ENCODE measurements around the gene IL10RB.
A peak's percentile ranks its signal among the peaks of the same experiment; 100 is the strongest.

The IL10RB gene

DNA sequence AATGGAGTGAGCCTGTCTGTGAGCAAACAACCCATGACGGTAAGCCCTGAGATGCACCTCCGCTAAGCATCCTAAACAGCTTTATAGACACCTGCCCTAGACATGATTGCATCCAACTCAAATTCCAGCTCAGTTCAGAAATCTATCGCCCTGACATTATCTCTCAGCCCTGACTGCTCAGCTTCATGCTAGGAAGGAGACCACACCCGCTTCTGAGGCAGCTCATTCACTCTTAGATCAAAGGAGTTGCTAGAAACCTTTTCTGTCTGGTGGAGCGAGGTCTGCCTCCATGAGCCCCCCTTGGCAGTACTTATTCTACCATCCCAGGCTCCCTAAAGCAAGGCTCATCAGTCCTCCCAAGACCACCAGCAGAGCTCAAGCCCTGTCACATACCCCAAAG is 17.0 kb downstream of the IL10RB start:
- peaks cover 28% of the 10 kb centered on the region for H3K36me3 Mint-ChIP-seq (ENCODE audit: insufficient read depth)
- H3K27me3 Mint-ChIP-seq: no peaks in the 10 kb centered on the region
- H3K9me3 Mint-ChIP-seq: no peaks in the 10 kb centered on the region
- H3K27ac Mint-ChIP-seq: peak overlapping the region in 1 of 2 donors; percentile 63
- peaks cover 0 to 5% of the 10 kb centered on the region in 2 donors for H3K4me1 Mint-ChIP-seq (ENCODE audit: low read depth in 2 of 2)
- H3K4me3 Mint-ChIP-seq: no peak overlapping the region
- DNase-seq: no peak
- no peak for ATAC-seq (replicated peaks)

DNA sequence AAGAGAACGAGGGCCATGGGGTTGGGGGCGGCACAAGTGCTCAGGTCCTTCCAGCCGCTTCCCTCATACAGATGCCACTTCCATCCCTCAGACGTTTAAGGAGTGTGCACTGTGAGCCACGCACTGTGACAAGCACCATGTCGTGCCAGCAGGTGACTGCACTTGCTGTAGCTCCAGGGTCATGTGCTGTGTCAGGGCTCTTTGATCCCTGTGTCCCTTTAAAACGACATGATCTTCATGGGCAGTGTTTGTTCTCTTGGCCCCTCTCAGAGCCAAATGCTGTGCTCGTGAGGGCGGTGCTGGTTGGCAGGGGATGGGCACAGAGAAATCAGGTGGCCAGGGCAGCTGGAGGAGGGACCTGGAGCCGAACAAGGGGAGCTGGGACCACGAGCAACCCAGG is 19.9 kb downstream of the IL10RB start:
- ATAC-seq (replicated peaks): no peak
- DNase-seq: no peak
- Mint-ChIP-seq H3K9me3 (no peaks in the 10 kb centered on the region), H3K27ac (no peak overlapping the region), H3K27me3 (no peaks in the 10 kb centered on the region), H3K4me3 (no peak overlapping the region), H3K4me1 (ENCODE audit: low read depth in 2 of 2) (peaks cover 0 to 8% of the 10 kb centered on the region in 2 donors), H3K36me3 (ENCODE audit: insufficient read depth) (peaks cover 22% of the 10 kb centered on the region)

DNA sequence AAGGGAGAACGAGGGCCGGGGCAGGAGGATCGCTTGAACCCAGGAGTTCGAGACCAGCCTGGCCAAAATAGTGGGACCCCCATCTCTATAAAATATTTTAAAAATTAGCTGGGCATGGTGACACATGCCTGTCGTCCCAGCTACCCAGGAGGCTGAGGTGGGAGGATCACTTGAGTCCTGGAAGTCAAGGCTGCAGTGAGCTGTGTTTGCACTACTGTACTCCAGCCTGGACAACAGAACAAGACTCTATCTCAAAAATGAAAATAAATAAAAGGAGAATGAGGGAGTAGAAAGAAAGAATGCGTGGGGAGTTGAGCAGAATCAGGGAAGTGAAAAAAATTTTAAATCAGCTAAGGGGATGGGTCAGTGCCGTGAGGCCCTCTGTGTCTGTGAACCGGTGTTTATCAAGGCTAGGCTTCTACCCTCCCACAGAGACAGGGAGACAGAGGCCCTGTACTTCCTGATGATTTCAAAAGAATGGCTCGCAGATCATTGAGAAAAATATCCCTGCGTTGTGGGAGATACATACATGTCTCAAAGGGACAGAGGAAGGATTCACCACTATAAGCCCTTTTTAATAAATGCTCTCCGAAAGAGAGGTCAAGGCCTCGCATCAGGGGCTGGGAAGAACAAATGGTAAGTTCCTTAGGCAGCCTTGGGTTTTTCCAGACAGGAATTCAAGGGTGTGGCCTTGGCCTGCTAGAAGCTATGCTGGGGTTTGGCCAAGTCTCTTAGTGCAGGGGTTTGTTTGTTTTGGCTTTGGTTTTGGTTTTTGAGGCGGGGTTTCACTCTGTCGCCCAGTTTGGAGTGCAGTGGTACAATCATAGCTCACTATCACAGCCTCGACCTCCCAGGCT is 20.7 kb downstream of the IL10RB start:
- DNase-seq (no peak), ATAC-seq (replicated peaks) (no peak)
- H3K9me3 Mint-ChIP-seq: no peaks in the 10 kb centered on the region
- no peak overlapping the region for H3K4me3 Mint-ChIP-seq
- peaks cover 0 to 8% of the 10 kb centered on the region in 2 donors for H3K4me1 Mint-ChIP-seq (ENCODE audit: low read depth in 2 of 2)
- peak overlapping the region in 1 of 2 donors; percentile 19 for H3K27ac Mint-ChIP-seq
- peaks cover 27% of the 10 kb centered on the region for H3K36me3 Mint-ChIP-seq (ENCODE audit: insufficient read depth)
- H3K27me3 Mint-ChIP-seq: no peaks in the 10 kb centered on the region

DNA sequence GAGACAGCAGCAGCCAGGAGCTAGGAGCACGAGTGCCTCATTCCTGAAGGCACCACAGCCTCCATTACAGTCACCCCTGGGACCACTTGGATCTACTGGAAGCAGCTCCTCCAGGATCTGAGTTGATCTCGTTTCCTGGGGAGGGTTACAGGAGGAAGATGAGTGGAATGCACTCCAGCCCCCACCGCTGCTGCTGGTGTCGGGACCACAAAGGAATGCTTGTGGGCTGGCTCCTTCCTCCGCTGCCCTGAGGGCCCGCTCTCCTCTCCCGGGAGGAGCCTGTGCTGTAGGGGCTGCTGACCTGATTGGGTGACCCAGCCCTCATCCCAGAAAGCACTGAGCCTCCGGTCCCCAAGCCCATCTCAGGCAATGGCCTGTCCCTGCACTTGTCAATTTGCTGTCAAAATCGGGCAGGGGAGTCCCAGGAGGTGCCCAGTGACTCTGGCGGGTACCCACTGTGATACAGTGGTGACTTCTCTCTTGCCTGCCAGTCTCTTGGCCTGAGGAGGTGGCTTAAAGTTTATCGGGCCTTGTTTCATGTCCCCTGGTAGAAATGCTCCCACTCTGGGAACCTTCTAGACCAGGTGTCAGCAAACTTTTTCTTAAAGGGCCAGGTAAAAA is 23.1 kb downstream of the IL10RB start:
- H3K36me3 Mint-ChIP-seq (ENCODE audit: insufficient read depth): peaks cover 32% of the 10 kb centered on the region
- no peak for DNase-seq
- H3K4me3 Mint-ChIP-seq: no peak overlapping the region
- H3K9me3 Mint-ChIP-seq: no peaks in the 10 kb centered on the region
- H3K4me1 Mint-ChIP-seq (ENCODE audit: low read depth in 2 of 2): peaks cover 13 to 14% of the 10 kb centered on the region in 2 donors
- H3K27me3 Mint-ChIP-seq: no peaks in the 10 kb centered on the region
- no peak overlapping the region for H3K27ac Mint-ChIP-seq
- no peak for ATAC-seq (replicated peaks)

DNA sequence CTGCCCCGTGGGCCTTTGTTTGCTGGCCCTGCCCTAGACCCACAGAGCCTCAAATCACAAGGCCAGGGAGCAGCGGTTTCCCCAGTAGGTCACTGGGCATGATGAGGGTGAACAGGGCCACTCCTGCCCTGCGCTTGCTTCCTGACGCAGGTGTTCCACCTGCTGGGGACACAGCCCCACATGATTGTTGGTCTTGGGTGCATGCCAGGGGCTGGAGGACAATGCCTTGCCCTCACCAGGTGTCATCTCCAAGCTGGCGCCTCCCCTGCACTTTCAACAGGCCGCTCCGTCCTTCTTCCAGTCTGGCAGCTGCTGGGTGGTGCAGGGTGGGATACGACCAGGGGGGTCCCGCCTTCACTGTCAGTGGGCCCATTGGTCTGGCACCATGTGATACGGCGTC is 24.3 kb downstream of the IL10RB start:
- Mint-ChIP-seq H3K9me3 (no peaks in the 10 kb centered on the region), H3K27me3 (no peaks in the 10 kb centered on the region), H3K4me3 (no peak overlapping the region), H3K27ac (peak overlapping the region in 1 of 2 donors; percentile 28), H3K36me3 (ENCODE audit: insufficient read depth) (peaks cover 32% of the 10 kb centered on the region), H3K4me1 (ENCODE audit: low read depth in 2 of 2) (peaks cover 14% of the 10 kb centered on the region in 2 donors)
- DNase-seq: no peak
- no peak for ATAC-seq (replicated peaks)

DNA sequence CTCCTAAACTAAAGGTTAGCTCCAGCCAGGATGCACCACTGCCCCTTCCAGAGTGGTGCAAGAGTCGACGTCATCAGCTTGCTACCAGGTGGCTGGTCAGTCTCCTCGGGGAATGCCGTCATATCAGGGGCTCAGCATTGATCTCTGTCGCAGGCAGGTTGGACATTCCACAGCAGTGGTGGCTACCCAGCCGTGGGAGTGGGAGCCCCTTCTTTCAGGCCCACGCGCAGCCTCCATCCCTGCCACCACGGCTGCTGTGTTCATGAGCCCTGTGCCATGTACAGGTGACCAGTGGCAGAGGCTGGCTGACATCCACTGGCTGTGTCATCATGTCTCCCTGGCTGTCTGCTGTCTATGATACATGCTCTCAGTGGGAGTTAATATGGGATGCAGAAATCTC is 25.5 kb downstream of the IL10RB start:
- peaks cover 12 to 14% of the 10 kb centered on the region in 2 donors for H3K4me1 Mint-ChIP-seq (ENCODE audit: low read depth in 2 of 2)
- ATAC-seq (replicated peaks): no peak
- H3K27ac Mint-ChIP-seq: no peak overlapping the region
- H3K4me3 Mint-ChIP-seq: no peak overlapping the region
- no peaks in the 10 kb centered on the region for H3K27me3 Mint-ChIP-seq
- DNase-seq: no peak
- H3K36me3 Mint-ChIP-seq (ENCODE audit: insufficient read depth): peaks cover 37% of the 10 kb centered on the region
- H3K9me3 Mint-ChIP-seq: no peaks in the 10 kb centered on the region

DNA sequence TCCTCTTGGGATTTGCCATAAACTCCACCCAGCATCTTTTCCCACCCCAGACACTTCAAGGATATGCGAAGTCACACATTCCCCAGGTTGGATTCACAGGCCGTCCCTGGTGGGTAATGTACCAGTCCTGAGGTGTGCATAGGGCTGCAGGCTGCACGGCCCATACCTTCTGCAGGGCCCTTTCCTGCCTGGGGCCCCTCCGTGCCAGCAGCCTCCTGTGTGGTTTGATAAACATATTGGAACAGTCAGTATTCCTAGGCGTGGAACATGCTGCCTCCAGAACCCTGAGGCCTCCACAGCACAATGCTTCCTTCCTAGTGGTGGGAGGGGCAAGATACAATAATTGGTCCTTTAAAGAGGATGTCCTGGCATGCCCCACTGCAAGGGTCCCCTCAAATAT is 26.6 kb downstream of the IL10RB start:
- Mint-ChIP-seq H3K36me3 (ENCODE audit: insufficient read depth) (peaks cover 41% of the 10 kb centered on the region), H3K27ac (no peak overlapping the region), H3K4me3 (no peak overlapping the region), H3K4me1 (ENCODE audit: low read depth in 2 of 2) (peaks cover 13 to 14% of the 10 kb centered on the region in 2 donors), H3K9me3 (no peaks in the 10 kb centered on the region), H3K27me3 (no peaks in the 10 kb centered on the region)
- no peak for DNase-seq
- ATAC-seq (replicated peaks): no peak

DNA sequence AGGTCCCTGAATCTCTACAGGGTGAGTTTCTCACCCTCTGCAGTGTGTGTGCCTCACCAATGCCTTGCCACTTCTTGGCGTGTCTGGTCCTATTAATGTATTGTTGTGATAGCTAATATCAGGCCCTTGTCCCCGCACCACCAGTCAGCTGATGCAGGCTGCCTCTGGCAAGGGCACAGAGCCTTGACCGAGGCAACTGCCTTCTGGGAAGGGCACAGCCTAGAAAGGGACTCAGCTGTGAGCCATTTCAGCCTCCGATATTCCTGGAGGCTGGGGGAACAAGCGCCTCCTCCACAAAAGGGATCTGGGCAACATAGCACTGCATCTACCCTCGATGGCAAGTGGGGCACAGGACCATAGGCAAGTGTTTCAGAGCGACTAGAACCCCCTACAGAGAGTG is 27.0 kb downstream of the IL10RB start:
- H3K4me3 Mint-ChIP-seq: peak overlapping the region in 1 of 2 donors; percentile 64
- no peaks in the 10 kb centered on the region for H3K9me3 Mint-ChIP-seq
- ATAC-seq (replicated peaks) (no peak), DNase-seq (no peak)
- H3K4me1 Mint-ChIP-seq (ENCODE audit: low read depth in 2 of 2): peaks cover 14 to 16% of the 10 kb centered on the region in 2 donors
- H3K27ac Mint-ChIP-seq: peak overlapping the region; percentile 69 to 89
- H3K36me3 Mint-ChIP-seq (ENCODE audit: insufficient read depth): peaks cover 41% of the 10 kb centered on the region
- no peaks in the 10 kb centered on the region for H3K27me3 Mint-ChIP-seq

DNA sequence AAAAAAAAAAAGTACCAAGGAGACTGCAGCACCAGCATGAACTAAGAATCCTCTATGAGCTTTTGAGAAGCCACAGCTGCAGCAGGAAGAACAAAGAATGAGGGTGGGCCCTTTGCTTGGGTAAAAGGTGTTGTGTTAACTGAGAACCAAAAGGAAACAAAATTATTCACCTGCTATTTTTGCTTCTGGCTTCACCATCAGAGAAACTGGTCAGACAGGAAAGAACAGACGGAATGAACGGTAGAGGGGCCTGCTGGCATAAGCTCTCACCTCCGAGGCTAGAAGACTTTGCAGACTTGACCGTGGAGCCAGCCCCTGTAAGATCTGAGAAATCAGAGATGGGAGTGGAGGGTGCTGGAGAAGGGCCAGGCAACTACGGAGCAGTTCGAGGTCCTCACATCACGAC is 27.6 kb downstream of the IL10RB start:
- Mint-ChIP-seq H3K4me3 (peak overlapping the region; percentile 48 to 64), H3K36me3 (ENCODE audit: insufficient read depth) (peaks cover 41% of the 10 kb centered on the region), H3K27me3 (no peaks in the 10 kb centered on the region), H3K27ac (peak overlapping the region; percentile 69 to 89), H3K4me1 (ENCODE audit: low read depth in 2 of 2) (peaks cover 14 to 18% of the 10 kb centered on the region in 2 donors), H3K9me3 (no peaks in the 10 kb centered on the region)
- peak; percentile 54 for ATAC-seq (replicated peaks)
- DNase-seq: no peak

DNA sequence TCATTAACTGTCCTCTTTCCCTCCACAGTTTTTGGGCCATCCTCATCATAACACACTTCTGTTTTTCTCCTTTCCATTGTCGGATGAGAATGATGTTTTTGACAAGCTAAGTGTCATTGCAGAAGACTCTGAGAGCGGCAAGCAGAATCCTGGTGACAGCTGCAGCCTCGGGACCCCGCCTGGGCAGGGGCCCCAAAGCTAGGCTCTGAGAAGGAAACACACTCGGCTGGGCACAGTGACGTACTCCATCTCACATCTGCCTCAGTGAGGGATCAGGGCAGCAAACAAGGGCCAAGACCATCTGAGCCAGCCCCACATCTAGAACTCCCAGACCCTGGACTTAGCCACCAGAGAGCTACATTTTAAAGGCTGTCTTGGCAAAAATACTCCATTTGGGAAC is 30.0 kb downstream of the IL10RB start:
- Mint-ChIP-seq H3K27me3 (no peaks in the 10 kb centered on the region), H3K36me3 (ENCODE audit: insufficient read depth) (peaks cover 41% of the 10 kb centered on the region), H3K9me3 (no peaks in the 10 kb centered on the region), H3K4me1 (ENCODE audit: low read depth in 2 of 2) (peaks cover 22 to 24% of the 10 kb centered on the region in 2 donors), H3K4me3 (no peak overlapping the region), H3K27ac (no peak overlapping the region)
- ATAC-seq (replicated peaks) (peak; percentile 33), DNase-seq (no peak)

DNA sequence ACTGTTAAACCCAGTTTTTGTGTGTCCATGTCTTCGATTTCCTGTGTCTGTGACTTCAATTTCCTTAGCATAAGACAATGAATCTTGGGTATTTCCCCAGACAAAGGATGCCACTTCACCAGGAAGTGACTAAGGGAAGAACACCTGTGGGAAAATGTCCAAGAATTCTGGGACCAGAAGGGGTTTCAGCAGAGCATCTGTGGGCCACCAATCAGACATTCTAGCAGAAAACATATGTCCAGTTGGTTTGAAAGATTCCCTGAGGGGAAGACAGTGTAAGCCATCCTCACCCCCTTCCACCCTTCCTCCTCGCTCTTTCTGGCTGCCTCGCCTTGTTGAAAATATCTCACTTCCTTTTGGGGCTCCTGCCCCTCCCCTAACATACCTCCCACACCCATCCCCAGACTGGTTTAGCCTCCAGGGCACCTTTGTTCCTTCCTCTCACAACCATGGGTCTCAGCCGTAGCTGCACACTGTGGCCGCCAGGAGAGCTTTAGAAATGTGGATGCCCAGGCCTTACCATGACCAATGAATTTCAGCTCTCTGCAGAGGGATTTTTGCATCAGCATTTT is 33.1 kb downstream of the IL10RB start:
- H3K4me3 Mint-ChIP-seq: no peak overlapping the region
- peak; percentile 59 for ATAC-seq (replicated peaks)
- H3K36me3 Mint-ChIP-seq (ENCODE audit: insufficient read depth): peaks cover 23% of the 10 kb centered on the region
- no peaks in the 10 kb centered on the region for H3K27me3 Mint-ChIP-seq
- H3K4me1 Mint-ChIP-seq (ENCODE audit: low read depth in 2 of 2): peaks cover 20% of the 10 kb centered on the region in 2 donors
- peak overlapping the region; percentile 41 to 85 for H3K27ac Mint-ChIP-seq
- H3K9me3 Mint-ChIP-seq: no peaks in the 10 kb centered on the region
- no peak for DNase-seq

DNA sequence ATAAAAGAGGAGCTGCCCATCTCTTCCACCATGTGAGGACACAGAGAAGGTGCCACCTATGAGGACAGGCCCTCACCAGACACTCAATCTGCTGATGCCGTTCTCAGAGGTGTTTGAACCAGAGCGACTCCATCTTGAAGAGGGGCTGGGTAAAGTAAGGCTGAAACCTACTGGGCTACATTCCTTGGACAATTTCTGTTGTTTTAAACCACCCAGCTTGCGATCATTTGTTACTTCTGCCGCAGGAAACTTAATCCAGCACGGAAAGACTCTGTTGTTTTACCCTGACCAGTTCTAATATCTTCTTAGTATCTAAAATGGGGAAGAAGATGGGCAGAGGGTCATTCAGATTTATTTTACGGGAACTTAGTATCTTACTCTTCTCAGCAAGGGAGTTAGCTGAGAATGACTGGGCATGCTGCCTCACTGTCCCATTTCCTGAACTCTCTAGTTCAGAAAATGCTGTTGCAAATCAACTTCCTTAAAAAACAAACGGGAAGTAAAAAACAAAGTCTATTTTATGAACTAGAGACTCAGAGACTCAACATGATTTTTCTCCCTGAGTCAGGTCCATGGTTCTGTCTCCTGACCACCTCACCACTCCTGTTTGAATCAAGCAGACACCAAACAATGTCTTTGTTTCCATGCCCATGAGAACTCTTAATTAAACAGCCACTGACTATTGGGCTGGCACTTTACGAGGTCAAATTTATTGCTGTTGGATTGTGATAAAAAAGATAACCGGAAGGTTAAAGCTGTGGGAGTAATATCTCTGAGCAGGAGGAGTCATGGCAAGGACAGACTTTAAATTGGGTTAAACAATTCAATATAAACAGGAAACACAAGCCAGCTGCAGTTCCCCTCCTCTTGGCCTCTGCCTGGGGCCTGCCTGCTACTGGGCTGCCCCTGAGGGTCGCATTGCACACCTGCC is 34.8 kb downstream of the IL10RB start:
- H3K4me1 Mint-ChIP-seq (ENCODE audit: low read depth in 2 of 2): peaks cover 18 to 20% of the 10 kb centered on the region in 2 donors
- H3K27me3 Mint-ChIP-seq: no peaks in the 10 kb centered on the region
- peak; percentile 22 for ATAC-seq (replicated peaks)
- peaks cover 11% of the 10 kb centered on the region for H3K36me3 Mint-ChIP-seq (ENCODE audit: insufficient read depth)
- peak overlapping the region in 1 of 2 donors; percentile 73 for H3K27ac Mint-ChIP-seq
- H3K4me3 Mint-ChIP-seq: peak overlapping the region in 1 of 2 donors; percentile 19
- H3K9me3 Mint-ChIP-seq: no peaks in the 10 kb centered on the region
- no peak for DNase-seq

DNA sequence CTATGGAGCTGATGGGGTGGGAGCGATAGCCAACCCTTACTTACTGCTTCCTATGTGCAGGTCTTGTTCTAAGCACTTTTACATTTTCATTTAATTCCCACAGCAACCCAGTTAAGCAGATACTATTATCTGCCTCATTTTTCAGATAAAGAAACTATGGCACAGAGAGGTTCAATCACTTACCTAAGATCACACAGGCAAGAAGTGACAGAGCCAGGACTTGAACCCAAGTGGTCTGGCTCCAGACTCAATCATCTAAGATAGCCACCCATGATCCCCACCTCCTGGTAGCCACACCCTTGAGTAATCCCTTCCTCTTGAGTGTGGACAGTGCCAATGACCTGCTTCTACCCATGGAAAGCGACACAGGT is 35.5 kb downstream of the IL10RB start:
- ATAC-seq (replicated peaks): no peak
- Mint-ChIP-seq H3K4me3 (peak overlapping the region in 1 of 2 donors; percentile 19), H3K36me3 (ENCODE audit: insufficient read depth) (peaks cover 5% of the 10 kb centered on the region), H3K4me1 (ENCODE audit: low read depth in 2 of 2) (peaks cover 18 to 20% of the 10 kb centered on the region in 2 donors), H3K9me3 (no peaks in the 10 kb centered on the region), H3K27me3 (no peaks in the 10 kb centered on the region), H3K27ac (peak overlapping the region in 1 of 2 donors; percentile 73)
- DNase-seq: no peak

All from effector memory CD8-positive, alpha-beta T cell (primary cell).